ENCODE data around the gene SAP30BP. TPM values are rescaled to one million over a fixed set of nuclear protein-coding genes. Genes with fewer than 3 reads are reported as not detected.

SAP30BP gene
- polyA plus RNA-seq, 1 donor (not counting 4 experiments of a cell fraction or from before 2014, with no cell fraction given): 99.0 TPM

- Histone ChIP-seq H3K79me2 (ENCODE audit: control insufficient read depth, insufficient read depth, low read length) (no peaks in the 10 kb centered on the region), H2AFZ (ENCODE audit: control insufficient read depth, low read length) (no peak overlapping the region), H3K4me3 (ENCODE audit: control insufficient read depth in 2 of 3, extremely low read depth in 1 of 3, insufficient read depth in 2 of 3, low read depth in 1 of 3, low read length in 3 of 3) (no peak overlapping the region), H3K4me1 (ENCODE audit: control insufficient read depth, extremely low read depth, insufficient read depth, low read length) (peaks cover 6% of the 10 kb centered on the region), H3K9me1 (ENCODE audit: control insufficient read depth, extremely low read depth, insufficient read depth, low read length) (no peaks in the 10 kb centered on the region), H3K36me3 (ENCODE audit: control insufficient read depth in 2 of 2, extremely low read depth in 1 of 2, insufficient read depth in 2 of 2, low read length in 2 of 2) (peaks cover 11% of the 10 kb centered on the region in 2 experiments), H4K20me1 (ENCODE audit: control insufficient read depth, extremely low read depth, insufficient read depth, low read length) (no peaks in the 10 kb centered on the region), H3K4me2 (ENCODE audit: control insufficient read depth, extremely low read depth, insufficient read depth, low read depth, low read length) (no peak overlapping the region), H3K27ac (ENCODE audit: control insufficient read depth, insufficient read depth, low read length) (no peak overlapping the region), H3K9ac (ENCODE audit: control insufficient read depth, extremely low read depth, insufficient read depth, low read length) (no peak overlapping the region), H3K27me3 (ENCODE audit: control insufficient read depth, extremely low read depth, insufficient read depth, low read length) (no peaks in the 10 kb centered on the region), H3K9me3 (ENCODE audit: control insufficient read depth, low read depth, low read length) (no peaks in the 10 kb centered on the region)
- DNase-seq (ENCODE audit: low read depth, low spot score): no peak
- TF ChIP-seq CTCF (optimal IDR thresholded peaks at IDR 0.05 in 1 of 3, IDR thresholded peaks at IDR 0.05 in 1 of 3, conservative IDR thresholded peaks at IDR 0.05 in 1 of 3; ENCODE audit: extremely low read depth in 1 of 3, insufficient read depth in 2 of 3, low read length in 3 of 3): no peak
- TF ChIP-seq EZH2 (IDR thresholded peaks at IDR 0.05; ENCODE audit: low read length): no peak
- no peak for FAIRE-seq
- dilution Hi-C loops (cut with MboI; ENCODE audit: extremely low pct_ligation_motif_present, low sequenced_read_pairs): no loop called here
These were observed 45.3 kb downstream of the SAP30BP start for GRCh38 chr17:75712446-75712845.

GRCh38 chr17:75719732-75720131, 52.6 kb downstream of the SAP30BP start:
- Histone ChIP-seq H3K27me3 (ENCODE audit: control insufficient read depth, extremely low read depth, insufficient read depth, low read length) (no peaks in the 10 kb centered on the region), H3K4me1 (ENCODE audit: control insufficient read depth, extremely low read depth, insufficient read depth, low read length) (peaks cover 26% of the 10 kb centered on the region), H4K20me1 (ENCODE audit: control insufficient read depth, extremely low read depth, insufficient read depth, low read length) (peaks cover 8% of the 10 kb centered on the region), H3K79me2 (ENCODE audit: control insufficient read depth, insufficient read depth, low read length) (peaks cover 36% of the 10 kb centered on the region), H3K9me1 (ENCODE audit: control insufficient read depth, extremely low read depth, insufficient read depth, low read length) (no peaks in the 10 kb centered on the region), H3K9me3 (ENCODE audit: control insufficient read depth, low read depth, low read length) (no peaks in the 10 kb centered on the region), H3K4me3 (ENCODE audit: control insufficient read depth in 2 of 3, extremely low read depth in 1 of 3, insufficient read depth in 2 of 3, low read depth in 1 of 3, low read length in 3 of 3) (no peak overlapping the region), H3K36me3 (ENCODE audit: control insufficient read depth in 2 of 2, extremely low read depth in 1 of 2, insufficient read depth in 2 of 2, low read length in 2 of 2) (peaks cover 9 to 30% of the 10 kb centered on the region in 2 experiments), H3K9ac (ENCODE audit: control insufficient read depth, extremely low read depth, insufficient read depth, low read length) (no peak overlapping the region), H2AFZ (ENCODE audit: control insufficient read depth, low read length) (no peak overlapping the region), H3K27ac (ENCODE audit: control insufficient read depth, insufficient read depth, low read length) (no peak overlapping the region), H3K4me2 (ENCODE audit: control insufficient read depth, extremely low read depth, insufficient read depth, low read depth, low read length) (no peak overlapping the region)
- DNase-seq (ENCODE audit: low read depth, low spot score): no peak
- TF ChIP-seq EZH2 (IDR thresholded peaks at IDR 0.05; ENCODE audit: low read length): no peak
- no peak for TF ChIP-seq CTCF (optimal IDR thresholded peaks at IDR 0.05 in 1 of 3, IDR thresholded peaks at IDR 0.05 in 1 of 3, conservative IDR thresholded peaks at IDR 0.05 in 1 of 3; ENCODE audit: extremely low read depth in 1 of 3, insufficient read depth in 2 of 3, low read length in 3 of 3)
- dilution Hi-C loops (cut with MboI; ENCODE audit: extremely low pct_ligation_motif_present, low sequenced_read_pairs): loop anchor here (10.0 kb wide), 1 partner anchor 45 kb away; no protein-coding TSS in a partner anchor
- FAIRE-seq: no peak

Measured in keratinocyte (primary cell).